Stimulated activated CD4-positive, alpha-beta T cell treated with anti-CD3 and anti-CD28 coated beads, Interleukin-15, amount 100 ng/mL, for 24 hours (primary cell): Measurements from ENCODE around the gene ALK.

Source experiments
- DNase-seq: peaks from one replicate; pipeline ENCODE4 v3.0.0-alpha.2; 2020

The ALK gene

DNA sequence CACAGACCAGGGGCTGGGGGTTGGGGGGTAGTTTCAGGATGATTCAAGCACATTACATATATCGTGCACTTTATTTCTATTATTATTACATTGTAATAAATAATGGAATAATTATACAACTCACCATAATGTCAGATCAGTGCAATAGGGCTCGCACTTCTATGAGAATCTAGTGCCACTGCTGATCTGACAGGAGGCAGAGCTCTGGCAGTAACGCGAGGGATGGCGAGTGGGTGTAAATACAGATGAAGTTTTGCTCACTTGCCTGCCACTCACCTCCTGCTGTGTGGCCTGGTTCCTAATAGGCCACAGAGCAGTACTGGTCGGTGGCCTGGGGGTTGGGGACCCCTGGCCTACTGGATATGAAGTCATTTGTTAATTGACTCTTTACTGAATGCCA is 615.6 kb downstream of the ALK start:
- no peak for DNase-seq

DNA sequence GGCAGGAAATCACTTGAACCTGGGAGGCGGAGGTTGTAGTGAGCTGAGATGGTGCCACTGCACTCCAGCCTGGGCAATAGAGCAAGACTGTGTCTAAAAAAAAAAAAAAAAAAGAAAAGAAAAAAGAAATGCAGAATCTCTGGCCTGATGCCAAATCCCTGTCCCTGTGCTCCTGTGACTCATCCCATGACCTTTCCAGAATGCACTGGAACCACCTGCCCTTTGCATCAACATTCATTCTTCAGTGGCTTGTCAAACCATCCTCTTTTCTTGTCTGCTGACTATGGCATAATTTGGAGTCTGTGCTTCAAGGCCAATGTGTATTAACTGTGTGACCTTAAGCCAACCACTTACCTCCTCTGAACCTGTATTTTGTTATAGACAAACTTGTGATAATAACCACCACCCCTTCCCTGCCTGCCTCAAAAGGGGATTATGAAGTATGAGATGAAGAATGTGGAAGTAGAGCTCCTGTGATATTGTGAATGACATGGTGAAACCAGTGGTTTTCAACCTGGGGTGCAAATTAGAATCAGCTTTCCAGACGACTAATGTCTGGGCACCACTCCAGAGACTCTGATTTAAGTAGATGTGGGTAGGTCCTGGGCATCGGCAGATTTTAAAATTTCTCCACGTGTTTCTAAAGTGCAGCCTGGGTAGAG is 616.9 kb downstream of the ALK start:
- no peak for DNase-seq

GRCh38 chr2:29296585-29296984 is 624.8 kb downstream of the ALK start:
- no peak for DNase-seq

DNA sequence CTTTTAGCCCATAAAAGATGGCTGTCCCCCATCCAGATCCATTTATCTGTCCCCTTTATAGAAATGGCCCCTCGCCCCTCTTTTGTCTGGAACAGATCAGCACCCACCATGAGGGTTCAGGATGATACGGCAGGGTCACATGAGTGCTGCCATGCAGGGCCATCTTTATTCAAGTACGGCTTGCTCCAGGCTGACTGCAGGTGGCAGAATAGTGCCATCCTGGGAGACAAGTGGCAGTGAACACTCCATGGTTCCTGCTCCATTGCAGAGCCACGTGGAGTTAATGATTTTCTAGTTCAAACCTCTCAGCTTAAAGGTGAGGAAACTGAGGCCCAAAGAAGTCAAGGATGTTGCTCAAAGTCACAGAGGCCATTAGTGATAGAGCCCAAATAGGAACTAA is 625.5 kb downstream of the ALK start:
- peak; percentile 9 for DNase-seq

DNA sequence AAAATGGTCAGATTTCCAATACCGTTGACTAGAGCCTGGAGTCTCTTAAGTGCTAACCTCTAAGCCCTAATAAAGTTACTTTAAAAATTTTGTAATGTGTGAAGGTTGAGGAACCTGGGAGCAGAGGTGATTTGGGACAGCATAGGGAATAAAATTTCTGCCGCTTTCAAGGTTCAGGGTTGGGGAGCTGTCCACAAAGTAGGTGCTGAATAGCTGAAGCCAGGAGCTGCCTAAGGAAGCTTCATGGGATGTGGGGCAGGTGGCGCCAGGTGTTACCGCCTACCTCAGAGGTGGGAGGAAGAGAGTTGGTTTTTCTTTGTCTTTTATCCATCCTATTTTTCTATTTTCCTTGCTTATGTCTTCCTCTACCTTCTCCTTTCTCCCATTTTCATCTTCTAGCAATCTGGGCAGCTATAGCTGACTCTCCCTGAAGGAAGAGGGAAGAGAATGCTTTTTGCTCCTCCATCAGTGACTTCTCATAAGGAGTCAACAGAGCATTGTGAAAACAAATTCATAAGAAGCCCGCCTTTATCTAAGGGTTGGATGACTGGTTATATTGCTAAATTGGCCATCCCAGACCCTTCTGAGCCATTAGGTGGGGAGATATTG is 627.5 kb downstream of the ALK start:
- DNase-seq: peak; percentile 28

DNA sequence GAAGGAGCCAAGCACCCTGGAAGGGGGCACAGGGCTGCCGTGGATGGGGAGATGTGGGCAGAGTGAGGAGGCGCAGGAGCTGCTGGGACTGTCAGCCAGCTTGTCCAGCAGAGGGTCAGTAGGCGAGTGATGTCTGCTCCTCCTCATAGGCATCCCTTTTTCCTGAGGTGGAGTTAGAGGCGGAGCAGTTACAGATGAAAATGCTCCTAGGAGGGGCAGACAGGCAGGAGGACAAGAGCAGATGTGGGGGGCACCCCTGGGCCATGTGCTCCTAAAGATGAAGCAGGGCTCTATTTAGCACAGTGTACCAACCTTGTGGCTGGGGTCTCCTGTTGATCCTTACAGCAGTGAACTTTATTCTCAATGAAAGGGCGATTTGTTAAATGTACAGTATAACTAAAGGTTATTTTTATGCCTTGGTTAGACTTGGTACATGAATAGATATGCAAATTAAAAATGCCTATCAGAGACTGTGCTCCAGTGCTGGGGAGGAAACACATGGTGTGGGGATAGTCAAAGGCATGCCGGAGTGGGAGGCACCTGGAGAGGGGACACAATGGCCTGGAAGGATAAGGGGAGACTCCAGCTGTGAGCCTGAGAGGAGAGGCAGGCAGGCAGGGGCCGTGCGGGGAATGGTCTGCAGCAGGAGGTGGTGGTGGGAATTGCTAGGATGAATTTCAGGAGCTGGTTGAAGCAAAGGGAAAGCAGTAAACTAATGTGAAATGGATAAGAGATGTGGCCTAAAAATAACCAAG is 630.9 kb downstream of the ALK start:
- no peak for DNase-seq

DNA sequence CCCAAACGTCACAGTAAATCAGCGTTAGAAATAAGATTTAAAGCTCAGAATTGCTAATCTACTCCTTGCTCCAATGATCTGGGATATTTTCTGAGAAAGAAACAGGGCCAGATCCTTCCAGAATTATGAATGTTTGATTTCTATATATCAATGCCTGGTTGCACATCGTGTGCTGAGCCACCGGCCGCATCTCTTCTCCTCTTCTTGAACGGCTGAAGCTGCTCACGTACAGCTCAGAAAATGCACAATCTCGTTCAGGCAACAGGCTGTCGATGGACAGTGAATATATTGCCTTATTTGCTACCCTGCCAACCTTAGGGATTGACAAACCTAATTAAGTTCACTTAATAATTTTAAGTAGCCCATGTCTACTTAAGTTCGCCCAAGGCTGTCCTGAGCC is 636.7 kb downstream of the ALK start:
- DNase-seq: no peak

GRCh38 chr2:29281916-29282247 is 639.5 kb downstream of the ALK start:
- no peak for DNase-seq

DNA sequence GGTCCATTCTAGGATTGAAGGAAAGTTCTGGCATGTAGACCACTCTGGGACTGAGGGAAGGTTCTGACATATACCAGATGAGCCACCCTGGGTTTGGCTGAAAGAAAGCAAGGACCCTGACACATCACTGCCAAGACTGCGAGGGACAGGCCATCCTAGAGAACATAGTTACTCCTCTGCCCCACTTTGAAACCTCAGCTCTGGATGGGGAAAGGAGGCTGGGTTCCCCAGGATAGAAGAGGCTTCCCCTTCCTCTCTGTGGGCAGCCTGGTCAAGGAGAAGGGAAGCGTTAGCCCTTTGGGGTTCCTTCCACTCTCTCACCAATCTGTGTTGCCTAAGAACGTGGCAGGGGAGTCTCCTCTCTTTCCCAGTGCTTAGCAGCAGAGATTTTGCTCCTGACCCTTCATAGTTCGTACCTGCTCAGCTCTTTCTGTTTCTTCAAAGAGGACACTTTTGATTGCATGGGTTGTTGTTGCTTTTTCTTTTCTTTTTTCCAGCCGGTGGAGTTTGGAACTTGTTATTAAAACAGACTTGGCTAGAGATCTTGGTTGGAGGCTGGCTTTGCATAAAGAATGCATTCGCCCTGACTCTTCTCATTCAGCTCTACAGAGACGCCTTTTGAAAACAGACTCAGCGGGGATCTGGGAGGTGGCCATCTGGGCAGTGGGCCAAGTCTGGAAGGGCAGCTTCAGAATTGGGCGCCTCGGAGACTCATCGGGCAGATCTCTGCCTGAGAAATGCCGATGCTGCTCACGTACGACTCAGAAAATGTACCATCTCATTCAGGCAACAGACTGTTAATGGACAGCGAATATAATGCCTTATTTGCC is 640.1 kb downstream of the ALK start:
- no peak for DNase-seq

DNA sequence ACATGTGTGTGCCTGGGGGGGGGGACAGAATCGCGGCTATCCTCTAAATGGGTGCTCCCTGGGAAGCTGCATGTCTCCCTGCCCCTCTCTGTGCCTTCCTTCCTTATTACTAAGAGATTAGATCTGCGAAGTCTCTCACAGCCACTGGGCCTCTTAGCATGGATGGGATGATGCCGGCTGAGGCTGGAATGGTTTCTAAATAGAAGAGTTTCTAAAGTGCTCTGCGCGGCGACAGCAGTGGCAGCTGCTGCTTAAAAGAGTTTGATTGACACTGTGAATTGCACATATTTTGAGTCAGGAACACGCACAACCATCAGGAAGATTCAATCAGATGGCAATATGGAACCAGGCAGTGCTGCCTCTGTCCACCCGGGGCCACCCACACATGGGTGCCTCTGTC is 642.4 kb downstream of the ALK start:
- no peak for DNase-seq

GRCh38 chr2:29276151-29276550 is 645.2 kb downstream of the ALK start:
- no peak for DNase-seq

DNA sequence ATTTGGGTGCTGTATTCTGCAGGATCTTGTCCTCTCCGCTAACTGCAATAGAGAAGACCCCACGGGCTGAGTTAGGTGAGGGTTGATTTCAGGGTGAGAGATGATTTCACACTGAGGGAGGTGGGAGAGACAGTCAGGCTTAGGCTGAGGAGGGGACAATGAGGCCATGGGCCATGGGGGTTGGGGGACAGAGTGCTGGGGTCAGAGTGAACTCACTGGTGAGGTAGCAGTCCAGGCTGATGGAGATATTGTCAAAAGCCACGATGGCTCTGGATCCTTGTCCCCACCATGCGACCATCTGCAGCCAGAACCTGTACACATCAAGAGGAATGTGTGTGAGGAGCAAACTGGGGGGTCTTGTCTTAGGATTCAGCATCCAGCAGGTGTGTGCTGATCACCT is 646.2 kb downstream of the ALK start:
- DNase-seq: no peak

DNA sequence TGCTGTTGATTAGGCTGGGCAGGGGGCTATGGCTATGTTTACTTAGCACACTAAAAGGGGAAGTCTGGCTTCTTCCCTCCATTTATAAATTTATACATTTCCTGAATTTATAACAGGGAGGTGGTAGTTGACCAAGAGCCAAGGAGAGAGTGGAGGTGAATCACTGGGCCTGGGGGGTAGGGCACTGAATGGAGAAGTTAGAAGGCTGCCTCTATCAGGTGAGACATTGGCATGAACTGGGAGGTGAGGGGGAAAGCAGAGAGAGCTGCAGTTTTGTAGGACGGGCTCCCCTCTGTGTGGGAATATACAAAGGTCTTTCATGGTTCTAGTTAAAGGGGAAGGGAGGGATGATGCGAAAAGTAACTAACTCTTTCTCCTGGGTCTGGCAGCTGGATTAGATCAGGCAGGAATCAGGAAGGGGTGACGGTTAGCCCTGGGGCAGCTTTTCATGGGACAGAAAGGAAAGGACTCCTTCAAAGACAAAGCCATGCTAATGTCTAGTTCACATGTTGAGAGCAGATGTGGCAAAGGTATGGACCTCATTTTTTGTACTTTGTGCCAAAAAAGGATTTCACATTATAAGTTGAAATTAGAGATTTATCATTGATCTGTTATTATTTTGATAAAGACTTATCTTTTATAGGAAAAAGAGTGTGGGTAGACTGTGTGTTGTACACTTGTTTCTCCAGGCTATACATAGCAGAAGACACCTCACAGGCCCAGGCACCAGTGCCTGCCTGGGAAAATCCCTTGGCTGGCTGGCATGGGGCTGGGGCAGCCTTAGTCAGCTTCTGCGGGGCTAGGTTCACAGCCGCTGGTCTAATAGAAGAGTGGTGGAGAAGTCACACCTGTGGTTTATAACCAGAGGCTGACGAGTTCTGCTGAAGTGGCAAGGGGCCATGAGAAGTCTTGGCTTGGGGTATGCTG is 647.4 kb downstream of the ALK start:
- no peak for DNase-seq

DNA sequence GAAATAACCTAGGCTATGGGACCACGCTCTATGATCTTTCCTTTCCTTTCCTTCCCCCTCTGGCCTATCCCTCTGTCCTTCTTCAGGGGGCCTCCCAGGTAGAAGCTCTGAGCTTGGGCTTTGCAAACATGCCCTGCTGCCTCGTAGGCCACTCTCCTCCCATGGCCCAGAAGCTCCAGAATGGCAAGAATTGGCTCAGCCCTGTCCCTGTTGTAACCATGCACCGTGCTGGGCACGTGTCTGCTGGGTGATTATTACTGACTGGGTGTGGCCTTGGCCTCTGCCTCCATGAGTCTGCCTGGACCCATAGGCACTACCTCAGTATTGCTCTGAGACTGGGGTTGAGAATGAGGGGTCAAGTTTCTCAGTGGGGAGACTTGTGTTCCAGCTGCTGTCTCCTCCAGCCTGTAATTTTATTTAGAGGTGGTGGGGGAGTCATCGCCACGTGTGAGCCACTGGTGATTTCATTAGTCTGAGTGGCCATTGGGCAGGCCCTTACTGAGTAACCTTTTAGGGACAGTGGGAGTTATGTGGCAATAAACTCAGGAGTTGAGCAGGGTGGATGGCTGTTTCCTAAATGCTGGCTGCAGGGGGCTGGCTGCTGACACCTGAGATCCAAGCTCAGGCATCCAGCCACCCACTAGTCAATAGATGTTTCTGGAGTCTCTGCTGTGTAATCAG is 648.2 kb downstream of the ALK start:
- no peak for DNase-seq

DNA sequence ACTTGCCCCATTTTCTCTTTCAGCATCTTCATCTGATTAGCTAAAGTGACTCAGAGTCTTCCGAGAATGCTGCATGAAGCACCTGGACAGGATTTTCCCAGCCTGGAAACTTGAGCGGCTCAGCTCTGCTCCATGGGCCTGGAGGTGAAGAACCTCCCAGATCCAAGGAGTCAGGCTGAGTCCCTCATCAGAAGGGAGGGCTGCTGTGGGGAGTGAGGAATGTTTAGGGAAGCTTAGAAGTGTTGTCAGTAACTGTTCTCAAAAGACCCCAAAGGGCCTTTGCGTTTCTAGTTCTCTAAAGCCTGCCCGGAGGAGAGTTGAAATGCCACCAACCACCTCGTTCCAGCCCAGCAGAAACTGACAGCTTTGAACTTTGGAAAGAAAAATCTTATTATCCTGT is 649.1 kb downstream of the ALK start:
- DNase-seq: no peak

DNA sequence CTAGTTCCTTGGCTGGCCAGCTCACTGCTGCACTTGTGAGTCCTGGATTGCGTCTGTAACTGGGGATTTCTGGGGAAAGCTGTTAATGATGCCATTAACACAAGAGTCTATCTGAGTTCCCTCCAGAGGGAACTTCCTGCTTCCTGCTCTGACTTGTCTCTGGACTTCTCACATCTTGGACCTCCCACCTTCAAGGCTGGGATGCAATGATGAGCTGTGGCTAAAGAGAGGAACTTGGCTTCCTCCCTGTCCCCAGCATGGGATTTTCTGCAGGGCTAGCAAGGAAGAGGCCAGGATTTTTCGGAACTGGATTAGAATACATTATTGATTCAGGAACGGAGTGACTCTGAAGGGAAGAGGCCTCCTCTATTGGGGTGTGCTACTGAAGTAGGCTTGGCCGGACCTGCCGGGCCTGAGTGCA is 650.7 kb downstream of the ALK start:
- no peak for DNase-seq

DNA sequence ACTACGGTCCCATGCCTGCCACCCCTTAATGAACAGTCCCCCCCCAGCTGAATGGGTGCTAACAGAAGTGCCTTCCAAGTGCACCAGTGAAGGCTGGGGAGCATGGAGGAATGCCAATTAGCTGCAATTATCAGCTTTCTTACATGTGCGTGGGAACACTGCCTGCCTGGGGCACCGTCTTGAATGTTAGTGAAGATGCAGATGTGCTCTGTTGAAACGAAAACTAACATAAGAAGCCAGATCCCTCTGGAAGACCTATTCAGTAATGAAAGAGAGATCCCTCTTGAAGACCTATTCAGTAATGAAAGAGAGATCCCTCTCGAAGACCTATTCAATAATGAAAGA is 651.6 kb downstream of the ALK start:
- no peak for DNase-seq

DNA sequence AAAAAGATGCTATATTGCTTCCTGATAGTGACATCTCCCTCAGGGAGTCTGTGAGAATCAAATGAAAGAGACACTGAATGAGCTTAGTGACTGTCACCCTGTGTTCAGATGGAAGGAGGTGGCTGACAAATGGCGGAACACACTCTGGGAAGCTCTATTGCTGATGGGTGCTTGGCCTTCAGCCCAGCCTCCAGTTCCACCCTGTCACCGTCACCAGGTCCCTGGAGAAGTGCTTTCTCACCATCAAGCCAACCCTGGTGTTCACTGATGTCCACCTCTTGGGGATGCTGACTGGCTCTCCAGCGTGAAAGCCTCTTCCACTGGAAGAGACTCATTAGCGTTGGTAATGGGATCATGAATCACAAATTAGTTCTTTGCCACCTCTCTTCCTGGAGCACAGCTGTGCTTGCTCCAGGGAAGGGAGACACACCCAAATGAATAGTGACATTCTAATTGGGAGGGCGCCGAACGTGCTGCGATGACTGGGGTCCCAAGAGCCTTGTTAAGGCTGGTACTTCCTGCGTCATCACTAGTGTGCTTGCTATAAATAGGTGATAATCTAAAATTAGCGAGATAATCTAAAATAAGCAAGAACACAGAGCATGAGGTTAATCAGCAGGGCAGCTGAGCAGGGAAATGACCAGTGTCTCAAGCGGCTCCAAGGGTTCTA is 652.2 kb downstream of the ALK start:
- no peak for DNase-seq

DNA sequence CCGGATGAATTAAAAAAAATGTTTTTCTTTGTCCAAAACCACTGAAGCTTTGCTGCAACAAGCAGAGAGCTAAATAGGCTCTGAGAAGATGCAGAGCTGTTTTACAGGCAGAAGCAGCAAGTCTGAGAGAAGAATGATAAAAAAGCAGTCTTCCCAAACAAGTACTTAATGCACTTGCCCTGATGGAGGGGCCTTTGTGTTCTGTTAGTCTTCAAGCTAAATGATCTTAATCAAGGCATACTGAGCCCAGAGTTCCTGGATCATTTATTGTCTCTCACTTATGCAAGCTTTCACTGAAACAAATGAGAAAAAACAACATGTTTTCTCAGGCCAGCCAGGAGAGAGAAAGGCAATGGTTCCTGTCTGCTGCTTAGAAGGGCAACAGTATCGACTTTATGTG is 653.7 kb downstream of the ALK start:
- DNase-seq: no peak

- DNase-seq: no peak
Measured at GRCh38 chr2:29263886-29264285, 657.5 kb downstream of the ALK start.

- no peak for DNase-seq
Measured at GRCh38 chr2:29262681-29263260, 658.6 kb downstream of the ALK start.
